Naive thymus-derived CD4-positive, alpha-beta T cell (primary cell): ENCODE results near the gene HIPK2. TPM values are rescaled to one million over a fixed set of nuclear protein-coding genes. Genes with fewer than 3 reads are reported as not detected.
A peak's percentile ranks its signal among the peaks of the same experiment; 100 is the strongest.

Source experiments
- ATAC-seq: fragments of 150-1000 bp; cut with Tn5 transposase; 2 replicates; pipeline ENCODE4 v1.10.0; 2021; ENCODE audit warnings: mild to moderate bottlenecking, moderate library complexity
- CTCF ChIA-PET: fragments of 350-600 bp; sonication (Branson Sonifier 250); formaldehyde crosslinking; loops from one replicate; lab custom pipeline; 2021; ENCODE audit warnings: antibody characterized with exemption; lab: Charles Lee
- POLR2A ChIA-PET: fragments of 350-600 bp; sonication (Branson Sonifier 250); formaldehyde crosslinking; loops from one replicate; lab custom pipeline; 2021; ENCODE audit warnings: antibody characterized with exemption, inconsistent platforms; lab: Charles Lee
- DNase-seq, 9 donors: peaks; one replicate each; pipeline versions ENCODE4 v3.0.0 to v3.0.0-alpha.2; 2020 to 2022; ENCODE audit warnings: mixed read lengths in 1 of 9
- H3K27ac ChIP-seq: one replicate; pipeline ENCODE4 v1.7.0; 2013; ENCODE audit warnings: mild to moderate bottlenecking, low read depth, low read length, moderate library complexity
- H3K27me3 ChIP-seq, 2 donors: one replicate each; pipeline ENCODE4 v1.7.0; 2013; ENCODE audit warnings: low read length in 2 of 2, mild to moderate bottlenecking in 2 of 2, moderate library complexity in 2 of 2; ENCODE audit not compliant: control insufficient read depth in 2 of 2, insufficient read depth in 2 of 2
- H3K36me3 ChIP-seq, 3 experiments: 1 replicate in 2 of 3; 2 replicates in 1 of 3; pipeline ENCODE4 v1.7.0; 2013; ENCODE audit warnings: low read length in 3 of 3, mild to moderate bottlenecking in 3 of 3, moderate library complexity in 1 of 3; ENCODE audit not compliant: insufficient read depth in 3 of 3, control insufficient read depth in 2 of 3
- H3K4me1 ChIP-seq, 2 donors: one replicate each; pipeline ENCODE4 v1.7.0; 2013; ENCODE audit warnings: low read length in 2 of 2, mild to moderate bottlenecking in 2 of 2, moderate library complexity in 1 of 2; ENCODE audit not compliant: control insufficient read depth in 2 of 2, insufficient read depth in 2 of 2
- H3K4me3 ChIP-seq: 2 replicates; pipeline ENCODE4 v1.7.0; 2013; ENCODE audit warnings: mild to moderate bottlenecking, low read length
- H3K9me3 ChIP-seq, 3 experiments: 1 replicate in 2 of 3; 2 replicates in 1 of 3; pipeline ENCODE4 v1.7.0; 2013; ENCODE audit warnings: low read length in 3 of 3; ENCODE audit not compliant: control insufficient read depth in 2 of 3
- H3K27ac Mint-ChIP-seq, 9 donors: one replicate each; pipeline ENCODE4 v1.8.0; 2020 to 2022; ENCODE audit warnings: mixed read lengths in 9 of 9, mild to moderate bottlenecking in 8 of 9, moderate library complexity in 5 of 9, inconsistent platforms in 2 of 9
- H3K27me3 Mint-ChIP-seq, 5 donors: one replicate each; pipeline ENCODE4 v1.8.0; 2021 to 2022; ENCODE audit warnings: mixed read lengths in 5 of 5, mild to moderate bottlenecking in 1 of 5
- H3K36me3 Mint-ChIP-seq, 5 donors: one replicate each; pipeline ENCODE4 v1.8.0; 2020 to 2022; ENCODE audit warnings: mixed read lengths in 5 of 5, mild to moderate bottlenecking in 3 of 5, inconsistent platforms in 1 of 5
- H3K4me1 Mint-ChIP-seq, 7 donors: one replicate each; pipeline ENCODE4 v1.8.0; 2020 to 2022; ENCODE audit warnings: mixed read lengths in 7 of 7, mild to moderate bottlenecking in 3 of 7, inconsistent platforms in 1 of 7
- H3K4me3 Mint-ChIP-seq, 10 donors: one replicate each; pipeline ENCODE4 v1.8.0; 2020 to 2022; ENCODE audit warnings: mild to moderate bottlenecking in 10 of 10, mixed read lengths in 10 of 10, moderate library complexity in 6 of 10, inconsistent platforms in 2 of 10
- H3K9me3 Mint-ChIP-seq, 11 donors: one replicate each; pipeline ENCODE4 v1.8.0; 2020 to 2022; ENCODE audit warnings: mixed read lengths in 11 of 11, mild to moderate bottlenecking in 4 of 11, inconsistent platforms in 1 of 11, moderate library complexity in 1 of 11
- intact Hi-C, 2 donors: fragments of 100-400 bp; cut with micrococcal nuclease; formaldehyde crosslinking; loops; one replicate each; pipeline ENCODE4 v1.15.1; 2023
- polyA plus RNA-seq, 2 donors: library from polyadenylated mRNA; unstranded; fragments of 300-500 nt; fragmentation: Illumina TruSeq; gene quantifications; one replicate each; pipeline ENCODE4 v1.2.3, GENCODE V29; 2021
- total RNA-seq, 6 experiments: library from RNA in 5 of 6; stranded (reverse) in 5 of 6; gene quantifications; 1 replicate in 5 of 6; 2 replicates in 1 of 6; pipeline ENCODE4 v1.2.3 and lab custom pipeline; 2021 to 2026

Gene HIPK2
- total and polyA plus RNA-seq, 7 experiments from 2014 or later: 4.6 to 44.0 (median 36.1) TPM

GRCh38 chr7:139730746-139731612 is 46.8 kb downstream of the HIPK2 start:
- POLR2A ChIA-PET: no interaction called here
- H3K27ac ChIP-seq: no peak overlapping the region
- peaks cover 0 to 29% of the 10 kb centered on the region in 2 donors for H3K4me1 ChIP-seq
- Mint-ChIP-seq H3K4me1 (peaks cover 42 to 87% (median 81%) of the 10 kb centered on the region in 7 donors), H3K9me3 (peaks cover 0 to 2% (median 0%) of the 10 kb centered on the region in 11 donors), H3K27ac (peak overlapping the region; percentile 46 to 93 (median 79)), H3K27me3 (no peaks in the 10 kb centered on the region), H3K4me3 (peak overlapping the region; percentile 17 to 70 (median 60)), H3K36me3 (peaks cover 6 to 34% (median 32%) of the 10 kb centered on the region in 5 donors)
- CTCF ChIA-PET: interaction anchor here (0.6 kb wide), 1 partner anchor 43 kb away, joined by 3 read pairs; no protein-coding TSS in a partner anchor
- H3K9me3 ChIP-seq: no peaks in the 10 kb centered on the region
- DNase-seq (peak in 7 of 9 donors; percentile 52 to 82 (median 66)), ATAC-seq (peak; percentile 91)
- intact Hi-C loops: loop anchor here (2.0 to 5.0 kb wide), 2 partner anchors 44 to 46 kb away; partner anchors contain the start of gene HIPK2 (in 1 of the 2)
- H3K4me3 ChIP-seq: no peak overlapping the region
- H3K27me3 ChIP-seq: no peaks in the 10 kb centered on the region
- no peaks in the 10 kb centered on the region for H3K36me3 ChIP-seq

GRCh38 chr7:139728203-139728602 is 49.6 kb downstream of the HIPK2 start:
- H3K27me3 Mint-ChIP-seq: no peaks in the 10 kb centered on the region
- intact Hi-C loops: no loop called here
- no peak for DNase-seq
- Histone ChIP-seq H3K36me3 (no peaks in the 10 kb centered on the region), H3K27ac (no peak overlapping the region), H3K4me3 (no peak overlapping the region), H3K27me3 (no peaks in the 10 kb centered on the region), H3K9me3 (no peaks in the 10 kb centered on the region), H3K4me1 (peaks cover 0 to 39% of the 10 kb centered on the region in 2 donors)
- H3K4me1 Mint-ChIP-seq: peaks cover 53 to 86% (median 75%) of the 10 kb centered on the region in 7 donors
- peaks cover 6 to 33% (median 23%) of the 10 kb centered on the region in 5 donors for H3K36me3 Mint-ChIP-seq
- ATAC-seq: no peak
- ChIA-PET POLR2A (interaction anchor here (0.8 to 2.1 kb wide), 3 partner anchors 9 to 27 kb away, joined by 3 to 7 read pairs (median 4); no protein-coding TSS in a partner anchor), CTCF (no interaction called here)
- peak overlapping the region in 4 of 9 donors; percentile 11 to 55 (median 32) for H3K27ac Mint-ChIP-seq
- H3K4me3 Mint-ChIP-seq: no peak overlapping the region
- H3K9me3 Mint-ChIP-seq: peaks cover 0 to 2% (median 0%) of the 10 kb centered on the region in 11 donors

GRCh38 chr7:139727151-139727705 is 50.6 kb downstream of the HIPK2 start:
- peaks cover 48 to 77% (median 66%) of the 10 kb centered on the region in 7 donors for H3K4me1 Mint-ChIP-seq
- H3K27ac Mint-ChIP-seq: peak overlapping the region in 7 of 9 donors; percentile 21 to 91 (median 69)
- ChIA-PET CTCF (interaction anchor here (0.8 to 1.3 kb wide), 2 partner anchors 23 to 40 kb away, joined by 3 read pairs; no protein-coding TSS in a partner anchor), POLR2A (interaction anchor here (0.6 to 2.1 kb wide), 4 partner anchors 10 to 403 kb away, joined by 3 to 7 read pairs (median 4); no protein-coding TSS in a partner anchor)
- no peaks in the 10 kb centered on the region for H3K9me3 Mint-ChIP-seq
- no peaks in the 10 kb centered on the region for H3K36me3 ChIP-seq
- ATAC-seq: no peak
- peak overlapping the region in 5 of 10 donors; percentile 3 to 62 (median 16) for H3K4me3 Mint-ChIP-seq
- H3K36me3 Mint-ChIP-seq: peaks cover 6 to 33% (median 20%) of the 10 kb centered on the region in 5 donors
- no peaks in the 10 kb centered on the region for H3K27me3 Mint-ChIP-seq
- no peak overlapping the region for H3K27ac ChIP-seq
- intact Hi-C loops: no loop called here
- peaks cover 0 to 36% of the 10 kb centered on the region in 2 donors for H3K4me1 ChIP-seq
- no peak for DNase-seq
- H3K27me3 ChIP-seq: no peaks in the 10 kb centered on the region
- H3K9me3 ChIP-seq: no peaks in the 10 kb centered on the region
- H3K4me3 ChIP-seq: no peak overlapping the region

DNA sequence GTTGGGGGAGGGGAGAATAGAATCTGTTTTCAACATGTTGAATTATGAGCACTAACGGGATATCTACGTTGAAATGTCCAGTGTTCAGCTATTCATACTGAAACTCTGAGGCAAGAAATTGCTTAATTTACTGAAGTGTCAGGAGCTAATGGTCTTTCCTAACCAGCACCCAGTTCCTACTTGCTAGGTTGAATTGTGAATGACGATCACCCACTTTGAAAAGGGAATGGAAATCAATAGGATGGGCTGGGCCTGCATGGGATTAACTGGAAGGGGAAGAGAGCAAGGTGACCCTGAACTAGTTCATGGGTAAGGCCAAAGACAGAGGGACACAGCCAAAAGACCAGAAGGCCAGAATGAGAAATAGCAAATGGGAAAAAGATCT is 51.3 kb downstream of the HIPK2 start:
- peaks cover 6 to 33% (median 18%) of the 10 kb centered on the region in 5 donors for H3K36me3 Mint-ChIP-seq
- peak; percentile 23 for ATAC-seq
- H3K27me3 Mint-ChIP-seq: no peaks in the 10 kb centered on the region
- DNase-seq: no peak
- Histone ChIP-seq H3K36me3 (no peaks in the 10 kb centered on the region), H3K27ac (no peak overlapping the region), H3K27me3 (no peaks in the 10 kb centered on the region), H3K4me1 (peaks cover 0 to 29% of the 10 kb centered on the region in 2 donors), H3K4me3 (no peak overlapping the region), H3K9me3 (no peaks in the 10 kb centered on the region)
- ChIA-PET CTCF (interaction anchor here (0.8 to 1.3 kb wide), 2 partner anchors 23 to 41 kb away, joined by 3 read pairs; no protein-coding TSS in a partner anchor), POLR2A (interaction anchor here (0.6 to 2.1 kb wide), 4 partner anchors 11 to 404 kb away, joined by 3 to 7 read pairs (median 4); no protein-coding TSS in a partner anchor)
- H3K9me3 Mint-ChIP-seq: no peaks in the 10 kb centered on the region
- H3K4me1 Mint-ChIP-seq: peaks cover 45 to 70% (median 59%) of the 10 kb centered on the region in 7 donors
- H3K27ac Mint-ChIP-seq: peak overlapping the region in 8 of 9 donors; percentile 4 to 91 (median 62)
- intact Hi-C loops: no loop called here
- peak overlapping the region in 6 of 10 donors; percentile 7 to 62 (median 22) for H3K4me3 Mint-ChIP-seq

GRCh38 chr7:139725858-139726484 is 51.8 kb downstream of the HIPK2 start:
- ChIA-PET POLR2A (interaction anchor here (0.6 to 2.1 kb wide), 2 partner anchors 11 to 195 kb away, joined by 3 to 7 read pairs; no protein-coding TSS in a partner anchor), CTCF (no interaction called here)
- H3K4me3 ChIP-seq: no peak overlapping the region
- H3K4me3 Mint-ChIP-seq: peak overlapping the region in 7 of 10 donors; percentile 7 to 62 (median 25)
- no peaks in the 10 kb centered on the region for H3K27me3 Mint-ChIP-seq
- no peaks in the 10 kb centered on the region for H3K36me3 ChIP-seq
- no peaks in the 10 kb centered on the region for H3K9me3 ChIP-seq
- intact Hi-C loops: no loop called here
- ATAC-seq (peak; percentile 65), DNase-seq (no peak)
- H3K27ac ChIP-seq: no peak overlapping the region
- no peaks in the 10 kb centered on the region for H3K27me3 ChIP-seq
- peaks cover 6 to 33% (median 16%) of the 10 kb centered on the region in 5 donors for H3K36me3 Mint-ChIP-seq
- peaks cover 43 to 65% (median 53%) of the 10 kb centered on the region in 7 donors for H3K4me1 Mint-ChIP-seq
- no peaks in the 10 kb centered on the region for H3K9me3 Mint-ChIP-seq
- peaks cover 0 to 25% of the 10 kb centered on the region in 2 donors for H3K4me1 ChIP-seq
- H3K27ac Mint-ChIP-seq: peak overlapping the region; percentile 16 to 91 (median 69)
